KOPT-K1 (cell line): ENCODE data around the gene ACP6.
A peak's percentile ranks its signal among the peaks of the same experiment; 100 is the strongest.

ENCODE experiments used
- H3K27ac ChIP-seq: fragments of 200-600 bp; sonication (generic); 2 replicates; pipeline ENCODE4 v1.5.1; 2016; ENCODE audit warnings: antibody characterized with exemption, mild to moderate bottlenecking, low read depth, low read length; ENCODE audit not compliant: poor library complexity, severe bottlenecking
- H3K36me3 ChIP-seq: fragments of 200-600 bp; sonication (generic); 2 replicates; pipeline ENCODE4 v1.5.1; 2017; ENCODE audit warnings: antibody characterized with exemption, mild to moderate bottlenecking, low read length, moderate library complexity; ENCODE audit not compliant: insufficient read depth
- H3K9me3 ChIP-seq: fragments of 200-600 bp; sonication (generic); 2 replicates; pipeline ENCODE4 v1.5.1; 2017; ENCODE audit warnings: antibody characterized with exemption, low read length, mild to moderate bottlenecking; ENCODE audit not compliant: insufficient read depth, poor library complexity, severe bottlenecking

ACP6 gene

DNA sequence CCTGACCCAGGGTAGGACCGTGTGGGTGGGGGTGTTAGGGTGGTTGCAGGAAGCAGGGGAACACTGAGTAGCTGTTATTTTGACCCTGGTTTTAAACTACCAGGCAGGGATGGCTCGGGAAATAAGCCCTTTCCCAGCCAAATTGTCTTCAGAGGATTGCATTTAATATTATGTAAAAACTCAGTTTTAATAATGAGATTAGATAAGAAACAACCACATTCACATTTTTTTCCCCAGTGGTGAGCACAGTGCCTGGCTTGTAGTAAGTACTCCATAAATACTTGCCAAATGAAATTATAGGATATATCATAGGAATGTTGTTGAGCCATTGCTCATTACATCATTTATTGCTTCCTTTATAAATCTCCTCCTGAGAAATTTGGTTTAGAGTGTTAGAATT lies 3.1 kb upstream of the ACP6 start:
- Histone ChIP-seq H3K27ac (no peak overlapping the region), H3K36me3 (no peaks in the 10 kb centered on the region), H3K9me3 (peaks cover 17% of the 10 kb centered on the region)

DNA sequence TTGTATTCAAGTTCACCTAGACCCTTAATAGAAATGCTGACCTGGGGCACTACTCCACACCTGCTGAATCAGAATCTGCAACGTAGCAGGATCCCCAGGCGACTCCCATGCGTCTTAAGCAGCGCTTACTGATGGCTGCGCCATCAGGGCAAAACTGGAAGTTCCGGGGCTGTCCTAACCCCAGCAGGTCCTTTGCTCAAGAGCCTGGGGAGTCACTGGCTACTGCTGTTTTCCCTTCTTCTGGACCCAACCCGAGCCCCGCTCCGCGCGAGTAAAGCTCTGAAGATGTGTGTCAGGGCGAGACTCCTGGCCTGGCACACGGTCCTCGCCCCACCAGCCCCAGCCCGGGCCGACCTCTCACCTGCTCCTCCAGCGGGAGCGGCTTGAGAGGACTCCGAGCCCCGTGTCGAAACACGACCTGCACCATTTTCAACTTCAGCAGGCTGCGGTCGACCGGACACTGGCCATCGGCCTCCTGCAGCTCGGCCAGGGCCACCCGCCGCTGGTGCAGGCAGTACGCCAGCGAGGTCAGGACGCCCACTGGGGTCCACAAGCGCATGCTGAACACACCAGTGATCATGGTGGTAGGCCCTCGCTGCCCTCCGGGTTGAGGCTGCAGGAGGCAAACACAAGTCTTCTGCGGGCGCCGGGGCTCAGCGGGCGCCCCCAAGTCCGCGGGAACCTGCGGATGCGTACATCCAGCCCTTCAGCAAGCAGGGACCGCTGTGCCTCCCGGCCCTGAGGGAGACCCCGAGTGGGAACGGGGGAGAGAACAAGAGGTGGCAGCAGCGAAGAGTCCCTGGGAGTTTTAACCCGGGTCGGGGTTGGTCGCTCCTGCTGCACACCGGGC lies 630 bp downstream of the ACP6 start:
- Histone ChIP-seq H3K36me3 (no peaks in the 10 kb centered on the region), H3K9me3 (no peaks in the 10 kb centered on the region), H3K27ac (peak overlapping the region; percentile 47)

- Histone ChIP-seq H3K9me3 (no peaks in the 10 kb centered on the region), H3K27ac (no peak overlapping the region), H3K36me3 (no peaks in the 10 kb centered on the region)
Measured at GRCh38 chr1:147665521-147665920, 4.8 kb downstream of the ACP6 start.

- no peaks in the 10 kb centered on the region for H3K9me3 ChIP-seq
- no peak overlapping the region for H3K27ac ChIP-seq
- H3K36me3 ChIP-seq, result no peaks in the 10 kb centered on the region
Measured at GRCh38 chr1:147664206-147664605, 6.1 kb downstream of the ACP6 start.

GRCh38 chr1:147654511-147654910 lies 15.8 kb downstream of the ACP6 start:
- Histone ChIP-seq H3K9me3 (no peaks in the 10 kb centered on the region), H3K27ac (no peak overlapping the region), H3K36me3 (peaks cover 24% of the 10 kb centered on the region)

GRCh38 chr1:147652306-147652705 lies 18.0 kb downstream of the ACP6 start:
- Histone ChIP-seq H3K9me3 (no peaks in the 10 kb centered on the region), H3K27ac (no peak overlapping the region), H3K36me3 (peaks cover 23% of the 10 kb centered on the region)

DNA sequence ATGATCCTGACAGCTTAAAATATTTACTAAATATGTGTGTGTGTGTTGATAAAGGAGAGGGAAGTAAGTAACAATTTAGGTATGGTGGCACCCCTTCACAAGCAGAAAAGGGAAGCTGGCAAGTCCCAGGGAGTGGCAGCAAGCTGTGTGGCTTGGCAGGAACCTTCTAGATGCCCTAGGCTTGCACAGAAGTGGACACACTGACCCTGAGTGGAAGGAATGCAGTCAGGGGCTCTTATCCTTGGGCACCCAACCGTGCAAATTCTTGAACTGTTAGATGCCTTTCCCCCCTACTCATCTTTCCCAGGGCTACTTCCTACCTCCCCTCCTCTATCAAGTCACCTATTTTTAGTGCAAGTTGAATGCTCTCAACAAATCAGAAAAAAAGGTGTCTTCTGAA lies 18.9 kb downstream of the ACP6 start:
- peaks cover 23% of the 10 kb centered on the region for H3K36me3 ChIP-seq
- H3K9me3 ChIP-seq, result no peaks in the 10 kb centered on the region
- H3K27ac ChIP-seq, result no peak overlapping the region

DNA sequence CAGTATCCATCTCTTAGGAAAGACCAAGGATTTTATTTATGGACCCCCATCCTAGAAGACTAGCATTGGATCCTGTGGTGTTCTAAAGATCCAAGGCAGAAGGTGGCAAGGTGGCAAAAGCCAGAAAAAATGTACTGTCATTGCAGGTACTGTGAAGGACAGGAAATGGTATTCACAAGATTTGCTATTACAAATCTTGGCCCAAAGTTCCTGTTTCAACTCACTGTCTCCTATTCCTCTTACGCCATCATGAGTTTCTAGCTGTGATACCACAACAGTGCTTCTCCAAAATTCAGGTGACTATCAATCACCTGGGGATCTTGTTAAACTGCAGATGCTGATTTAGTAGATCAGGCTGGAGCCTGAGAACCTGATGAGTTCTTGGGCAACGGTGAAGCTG lies 21.4 kb downstream of the ACP6 start:
- no peak overlapping the region for H3K27ac ChIP-seq
- H3K36me3 ChIP-seq, result peaks cover 17% of the 10 kb centered on the region

DNA sequence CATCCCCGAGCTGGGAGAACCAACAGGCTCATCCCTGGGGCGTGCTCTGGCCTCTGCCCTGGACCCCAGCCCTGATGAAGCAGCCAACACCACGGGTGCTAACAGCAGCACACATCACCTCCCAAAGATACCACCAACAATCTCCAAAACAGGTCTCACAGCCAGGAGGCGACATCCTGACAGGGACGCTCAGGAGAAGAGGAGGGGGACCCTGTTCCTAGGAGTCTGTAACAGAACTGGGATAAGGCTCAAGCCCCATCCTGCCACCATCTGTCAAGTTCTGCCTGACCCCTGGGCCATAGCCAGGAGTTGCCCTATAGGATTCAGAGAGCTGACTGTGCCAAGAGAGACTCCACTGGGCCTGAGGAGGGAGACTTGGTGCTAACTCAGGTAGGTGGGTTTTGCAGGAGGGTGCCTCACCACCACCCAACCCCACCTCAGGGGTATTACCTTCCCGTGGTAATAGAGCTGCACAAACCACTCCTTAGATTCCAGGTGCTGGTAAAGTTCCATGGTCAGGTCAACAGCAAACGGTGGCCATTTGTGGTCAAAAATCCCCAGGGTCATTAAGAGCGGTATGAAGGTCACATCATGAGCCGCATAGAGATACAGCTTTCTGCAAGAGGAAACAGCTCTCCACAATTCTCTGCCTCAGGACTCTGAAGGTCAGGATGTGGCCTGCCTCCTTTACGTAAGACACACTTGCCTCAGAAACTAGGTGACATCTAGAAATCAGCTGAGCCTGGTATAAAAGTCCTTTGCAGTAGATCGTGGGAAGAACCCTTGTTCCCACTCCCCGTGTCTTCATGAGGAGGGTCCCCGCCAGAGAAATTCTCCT lies 22.3 kb downstream of the ACP6 start:
- Histone ChIP-seq H3K27ac (no peak overlapping the region), H3K36me3 (peaks cover 17% of the 10 kb centered on the region), H3K9me3 (no peaks in the 10 kb centered on the region)

More for the DNA sequence above, 21.4 kb downstream of the ACP6 start:
- H3K9me3 ChIP-seq, result no peaks in the 10 kb centered on the region

DNA sequence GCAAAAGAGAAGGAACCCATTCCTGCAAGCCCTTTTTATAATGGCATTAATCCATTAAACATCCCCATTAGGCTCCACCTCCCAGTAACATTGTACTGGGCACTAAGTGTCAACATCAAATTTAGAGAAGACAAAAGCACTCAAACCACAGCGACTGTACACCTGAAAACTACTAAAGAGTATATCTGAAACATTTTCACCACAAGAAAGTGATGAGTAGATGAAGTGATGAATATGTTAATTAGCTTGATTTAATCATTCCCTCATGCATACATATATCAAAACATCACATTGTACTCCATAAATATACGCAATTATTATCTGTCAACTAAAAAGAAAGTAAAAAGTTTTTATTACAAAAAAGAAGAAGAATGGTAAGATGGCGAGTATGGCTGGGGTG lies 26.4 kb downstream of the ACP6 start:
- Histone ChIP-seq H3K36me3 (no peaks in the 10 kb centered on the region), H3K27ac (no peak overlapping the region)

DNA sequence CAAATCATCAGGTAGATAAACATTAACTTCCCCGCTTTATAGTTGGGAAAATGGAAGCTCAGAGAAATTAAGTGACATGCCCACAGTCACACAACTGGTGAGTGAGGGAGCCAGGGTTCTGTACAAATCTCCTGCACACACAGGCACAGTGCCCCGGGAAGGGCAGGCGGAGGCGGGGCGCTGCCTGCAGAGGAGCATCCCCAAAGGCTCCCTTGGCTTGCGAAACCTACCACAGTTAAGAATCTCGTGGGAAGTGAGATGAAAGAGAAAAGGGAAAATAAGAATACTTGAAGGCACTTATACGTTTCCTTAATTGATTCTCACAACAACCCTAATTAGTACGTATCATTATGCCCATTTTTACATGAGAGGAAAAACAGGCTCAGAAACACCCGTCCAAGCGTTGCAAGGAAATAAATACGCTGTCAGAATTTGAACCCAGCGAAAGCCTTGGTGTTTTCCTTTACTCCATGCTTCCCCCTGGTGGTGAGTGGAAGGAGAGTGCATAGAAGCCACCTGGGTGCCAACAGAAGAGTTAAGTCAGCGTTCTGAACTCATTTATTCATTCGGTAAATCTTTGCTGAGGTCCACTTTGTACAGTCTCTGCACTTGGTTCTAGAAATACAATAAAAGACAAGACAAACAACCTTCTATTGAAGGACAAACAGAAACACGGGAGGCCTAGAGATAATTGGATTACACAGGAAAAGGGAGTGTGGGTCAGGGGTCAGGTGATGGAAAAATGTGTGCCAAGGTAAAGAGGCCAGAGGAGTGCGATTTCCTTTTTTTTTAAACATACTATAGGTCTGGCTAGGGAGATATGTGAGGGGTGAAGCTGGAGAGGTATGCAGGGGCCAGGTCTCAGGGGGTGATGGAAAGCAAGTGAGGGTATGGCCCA lies 28.4 kb downstream of the ACP6 start:
- no peaks in the 10 kb centered on the region for H3K36me3 ChIP-seq
- no peak overlapping the region for H3K27ac ChIP-seq
- no peaks in the 10 kb centered on the region for H3K9me3 ChIP-seq

More for the DNA sequence above, 26.4 kb downstream of the ACP6 start:
- no peaks in the 10 kb centered on the region for H3K9me3 ChIP-seq

GRCh38 chr1:147641291-147641690 lies 29.0 kb downstream of the ACP6 start:
- no peaks in the 10 kb centered on the region for H3K9me3 ChIP-seq
- no peak overlapping the region for H3K27ac ChIP-seq

GRCh38 chr1:147640553-147641165 lies 29.7 kb downstream of the ACP6 start:
- Histone ChIP-seq H3K27ac (no peak overlapping the region), H3K36me3 (no peaks in the 10 kb centered on the region), H3K9me3 (no peaks in the 10 kb centered on the region)

More at GRCh38 chr1:147641291-147641690, 29.0 kb downstream of the ACP6 start:
- H3K36me3 ChIP-seq, result no peaks in the 10 kb centered on the region

GRCh38 chr1:147636314-147636713 lies 34.0 kb downstream of the ACP6 start:
- H3K36me3 ChIP-seq, result no peaks in the 10 kb centered on the region
- H3K9me3 ChIP-seq, result no peaks in the 10 kb centered on the region
- H3K27ac ChIP-seq, result no peak overlapping the region
